Measurements from ENCODE around the gene SERPINH1.

The SERPINH1 gene

GRCh38 chr11:75603791-75604736 lies 42.0 kb downstream of the SERPINH1 start:
- DNase-seq (ENCODE audit: low read depth): no peak
- no peak overlapping the region for H3K4me3 ChIP-seq (ENCODE audit: low read depth, low read length)
- no peak for TF ChIP-seq CTCF (IDR thresholded peaks at IDR 0.05; ENCODE audit: control insufficient read depth, extremely low read depth, insufficient read depth)

- TF ChIP-seq CTCF (IDR thresholded peaks at IDR 0.05; ENCODE audit: control insufficient read depth, extremely low read depth, insufficient read depth): no peak
Observed at GRCh38 chr11:75606099-75606498, 44.0 kb downstream of the SERPINH1 start.

GRCh38 chr11:75611823-75612222 lies 49.8 kb downstream of the SERPINH1 start:
- no peak overlapping the region for H3K4me3 ChIP-seq (ENCODE audit: low read depth, low read length)

More at GRCh38 chr11:75606099-75606498, 44.0 kb downstream of the SERPINH1 start:
- H3K4me3 ChIP-seq (ENCODE audit: low read depth, low read length): no peak overlapping the region
- no peak for DNase-seq (ENCODE audit: low read depth)

GRCh38 chr11:75615751-75616150 lies 53.7 kb downstream of the SERPINH1 start:
- no peak for TF ChIP-seq CTCF (IDR thresholded peaks at IDR 0.05; ENCODE audit: control insufficient read depth, extremely low read depth, insufficient read depth)
- no peak for DNase-seq (ENCODE audit: low read depth)
- no peak overlapping the region for H3K4me3 ChIP-seq (ENCODE audit: low read depth, low read length)

More at GRCh38 chr11:75611823-75612222, 49.8 kb downstream of the SERPINH1 start:
- no peak for DNase-seq (ENCODE audit: low read depth)
- no peak for TF ChIP-seq CTCF (IDR thresholded peaks at IDR 0.05; ENCODE audit: control insufficient read depth, extremely low read depth, insufficient read depth)

- no peak for DNase-seq (ENCODE audit: low read depth)
- no peak for TF ChIP-seq CTCF (IDR thresholded peaks at IDR 0.05; ENCODE audit: control insufficient read depth, extremely low read depth, insufficient read depth)
- H3K4me3 ChIP-seq (ENCODE audit: low read depth, low read length): no peak overlapping the region
Observed at GRCh38 chr11:75616281-75616680, 54.2 kb downstream of the SERPINH1 start.
